ENCODE data around the gene MSX2.

The MSX2 gene

GRCh38 chr5:174693697-174694385 is 30.5 kb upstream of the MSX2 start:
- Histone ChIP-seq H3K27me3 (ENCODE audit: control insufficient read depth in 1 of 2, insufficient read depth in 2 of 2, low read length in 2 of 2) (peaks cover 33 to 40% of the 10 kb centered on the region in 2 donors), H3K36me3 (ENCODE audit: insufficient read depth, low read length) (no peaks in the 10 kb centered on the region), H3K4me3 (ENCODE audit: low read depth in 1 of 2, low read length in 2 of 2) (no peak overlapping the region), H3K27ac (ENCODE audit: low read depth, low read length) (no peak overlapping the region), H3K4me1 (ENCODE audit: insufficient read depth, low read length) (no peaks in the 10 kb centered on the region), H3K9ac (ENCODE audit: low read length) (no peak overlapping the region), H3K9me3 (ENCODE audit: low read length) (peaks cover 4% of the 10 kb centered on the region)

GRCh38 chr5:174694611-174695010 is 29.8 kb upstream of the MSX2 start:
- Histone ChIP-seq H3K9me3 (ENCODE audit: low read length) (peaks cover 4% of the 10 kb centered on the region), H3K27ac (ENCODE audit: low read depth, low read length) (no peak overlapping the region), H3K9ac (ENCODE audit: low read length) (no peak overlapping the region), H3K36me3 (ENCODE audit: insufficient read depth, low read length) (no peaks in the 10 kb centered on the region), H3K27me3 (ENCODE audit: control insufficient read depth in 1 of 2, insufficient read depth in 2 of 2, low read length in 2 of 2) (peaks cover 25 to 35% of the 10 kb centered on the region in 2 donors), H3K4me1 (ENCODE audit: insufficient read depth, low read length) (no peaks in the 10 kb centered on the region), H3K4me3 (ENCODE audit: low read depth in 1 of 2, low read length in 2 of 2) (no peak overlapping the region)

- no peak overlapping the region for H3K4me3 ChIP-seq (ENCODE audit: low read depth in 1 of 2, low read length in 2 of 2)
- H3K9me3 ChIP-seq (ENCODE audit: low read length): no peaks in the 10 kb centered on the region
- no peak overlapping the region for H3K27ac ChIP-seq (ENCODE audit: low read depth, low read length)
- H3K9ac ChIP-seq (ENCODE audit: low read length): no peak overlapping the region
- peaks cover 7 to 10% of the 10 kb centered on the region in 2 donors for H3K27me3 ChIP-seq (ENCODE audit: control insufficient read depth in 1 of 2, insufficient read depth in 2 of 2, low read length in 2 of 2)
- no peaks in the 10 kb centered on the region for H3K4me1 ChIP-seq (ENCODE audit: insufficient read depth, low read length)
- H3K36me3 ChIP-seq (ENCODE audit: insufficient read depth, low read length): no peaks in the 10 kb centered on the region
Measured at GRCh38 chr5:174698156-174698555, 26.2 kb upstream of the MSX2 start.

- H3K4me1 ChIP-seq (ENCODE audit: insufficient read depth, low read length): no peaks in the 10 kb centered on the region
- no peak overlapping the region for H3K9ac ChIP-seq (ENCODE audit: low read length)
- no peaks in the 10 kb centered on the region for H3K9me3 ChIP-seq (ENCODE audit: low read length)
- peaks cover 1 to 2% of the 10 kb centered on the region in 2 donors for H3K27me3 ChIP-seq (ENCODE audit: control insufficient read depth in 1 of 2, insufficient read depth in 2 of 2, low read length in 2 of 2)
- no peak overlapping the region for H3K27ac ChIP-seq (ENCODE audit: low read depth, low read length)
- H3K4me3 ChIP-seq (ENCODE audit: low read depth in 1 of 2, low read length in 2 of 2): no peak overlapping the region
- no peaks in the 10 kb centered on the region for H3K36me3 ChIP-seq (ENCODE audit: insufficient read depth, low read length)
Measured at GRCh38 chr5:174699131-174699530, 25.3 kb upstream of the MSX2 start.

- H3K4me3 ChIP-seq (ENCODE audit: low read depth in 1 of 2, low read length in 2 of 2): no peak overlapping the region
- no peaks in the 10 kb centered on the region for H3K4me1 ChIP-seq (ENCODE audit: insufficient read depth, low read length)
- no peaks in the 10 kb centered on the region for H3K36me3 ChIP-seq (ENCODE audit: insufficient read depth, low read length)
- H3K9ac ChIP-seq (ENCODE audit: low read length): no peak overlapping the region
- no peaks in the 10 kb centered on the region for H3K9me3 ChIP-seq (ENCODE audit: low read length)
- peaks cover 0 to 9% of the 10 kb centered on the region in 2 donors for H3K27me3 ChIP-seq (ENCODE audit: control insufficient read depth in 1 of 2, insufficient read depth in 2 of 2, low read length in 2 of 2)
- no peak overlapping the region for H3K27ac ChIP-seq (ENCODE audit: low read depth, low read length)
Measured at GRCh38 chr5:174706997-174707572, 17.3 kb upstream of the MSX2 start.

- Histone ChIP-seq H3K36me3 (ENCODE audit: insufficient read depth, low read length) (no peaks in the 10 kb centered on the region), H3K27ac (ENCODE audit: low read depth, low read length) (no peak overlapping the region), H3K9me3 (ENCODE audit: low read length) (no peaks in the 10 kb centered on the region), H3K9ac (ENCODE audit: low read length) (no peak overlapping the region), H3K4me3 (ENCODE audit: low read depth in 1 of 2, low read length in 2 of 2) (no peak overlapping the region), H3K27me3 (ENCODE audit: control insufficient read depth in 1 of 2, insufficient read depth in 2 of 2, low read length in 2 of 2) (peaks cover 0 to 9% of the 10 kb centered on the region in 2 donors), H3K4me1 (ENCODE audit: insufficient read depth, low read length) (no peaks in the 10 kb centered on the region)
Measured at GRCh38 chr5:174707671-174708070, 16.7 kb upstream of the MSX2 start.

GRCh38 chr5:174708476-174709207 is 15.7 kb upstream of the MSX2 start:
- no peaks in the 10 kb centered on the region for H3K9me3 ChIP-seq (ENCODE audit: low read length)
- H3K27me3 ChIP-seq (ENCODE audit: control insufficient read depth in 1 of 2, insufficient read depth in 2 of 2, low read length in 2 of 2): peaks cover 0 to 9% of the 10 kb centered on the region in 2 donors
- no peaks in the 10 kb centered on the region for H3K36me3 ChIP-seq (ENCODE audit: insufficient read depth, low read length)
- no peak overlapping the region for H3K9ac ChIP-seq (ENCODE audit: low read length)
- H3K4me1 ChIP-seq (ENCODE audit: insufficient read depth, low read length): no peaks in the 10 kb centered on the region
- H3K27ac ChIP-seq (ENCODE audit: low read depth, low read length): no peak overlapping the region
- no peak overlapping the region for H3K4me3 ChIP-seq (ENCODE audit: low read depth in 1 of 2, low read length in 2 of 2)

- no peak overlapping the region for H3K4me3 ChIP-seq (ENCODE audit: low read depth in 1 of 2, low read length in 2 of 2)
- no peaks in the 10 kb centered on the region for H3K4me1 ChIP-seq (ENCODE audit: insufficient read depth, low read length)
- H3K9me3 ChIP-seq (ENCODE audit: low read length): no peaks in the 10 kb centered on the region
- H3K36me3 ChIP-seq (ENCODE audit: insufficient read depth, low read length): no peaks in the 10 kb centered on the region
- H3K27ac ChIP-seq (ENCODE audit: low read depth, low read length): no peak overlapping the region
- no peak overlapping the region for H3K9ac ChIP-seq (ENCODE audit: low read length)
- H3K27me3 ChIP-seq (ENCODE audit: control insufficient read depth in 1 of 2, insufficient read depth in 2 of 2, low read length in 2 of 2): peaks cover 18 to 28% of the 10 kb centered on the region in 2 donors
Measured at GRCh38 chr5:174714751-174715150, 9.6 kb upstream of the MSX2 start.

- H3K27ac ChIP-seq (ENCODE audit: low read depth, low read length): no peak overlapping the region
- no peaks in the 10 kb centered on the region for H3K36me3 ChIP-seq (ENCODE audit: insufficient read depth, low read length)
- H3K9ac ChIP-seq (ENCODE audit: low read length): no peak overlapping the region
- H3K4me3 ChIP-seq (ENCODE audit: low read depth in 1 of 2, low read length in 2 of 2): no peak overlapping the region
- H3K4me1 ChIP-seq (ENCODE audit: insufficient read depth, low read length): peaks cover 4% of the 10 kb centered on the region
- no peaks in the 10 kb centered on the region for H3K9me3 ChIP-seq (ENCODE audit: low read length)
- peaks cover 28 to 39% of the 10 kb centered on the region in 2 donors for H3K27me3 ChIP-seq (ENCODE audit: control insufficient read depth in 1 of 2, insufficient read depth in 2 of 2, low read length in 2 of 2)
Measured at GRCh38 chr5:174715804-174716203, 8.6 kb upstream of the MSX2 start.

- no peaks in the 10 kb centered on the region for H3K9me3 ChIP-seq (ENCODE audit: low read length)
- H3K27me3 ChIP-seq (ENCODE audit: control insufficient read depth in 1 of 2, insufficient read depth in 2 of 2, low read length in 2 of 2): peaks cover 47 to 60% of the 10 kb centered on the region in 2 donors
- no peak overlapping the region for H3K27ac ChIP-seq (ENCODE audit: low read depth, low read length)
- H3K9ac ChIP-seq (ENCODE audit: low read length): no peak overlapping the region
- H3K36me3 ChIP-seq (ENCODE audit: insufficient read depth, low read length): no peaks in the 10 kb centered on the region
- H3K4me3 ChIP-seq (ENCODE audit: low read depth in 1 of 2, low read length in 2 of 2): no peak overlapping the region
- H3K4me1 ChIP-seq (ENCODE audit: insufficient read depth, low read length): peaks cover 12% of the 10 kb centered on the region
Measured at GRCh38 chr5:174717826-174718455, 6.4 kb upstream of the MSX2 start.

- no peak overlapping the region for H3K27ac ChIP-seq (ENCODE audit: low read depth, low read length)
- no peaks in the 10 kb centered on the region for H3K36me3 ChIP-seq (ENCODE audit: insufficient read depth, low read length)
- no peak overlapping the region for H3K9ac ChIP-seq (ENCODE audit: low read length)
- H3K4me1 ChIP-seq (ENCODE audit: insufficient read depth, low read length): peaks cover 19% of the 10 kb centered on the region
- H3K27me3 ChIP-seq (ENCODE audit: control insufficient read depth in 1 of 2, insufficient read depth in 2 of 2, low read length in 2 of 2): peaks cover 56 to 71% of the 10 kb centered on the region in 2 donors
- H3K9me3 ChIP-seq (ENCODE audit: low read length): no peaks in the 10 kb centered on the region
- H3K4me3 ChIP-seq (ENCODE audit: low read depth in 1 of 2, low read length in 2 of 2): no peak overlapping the region
Measured at GRCh38 chr5:174718880-174719610, 5.3 kb upstream of the MSX2 start.
